OCI-LY7 (cell line): ENCODE results near the gene FAM171A2.

Experiments
- EZH2phosphoT487 ChIP-seq: fragments of 200-600 bp; sonication (generic); IDR thresholded peaks from 2 replicates; pipeline ENCODE4 v1.6.1; 2018; ENCODE audit warnings: low read depth, borderline replicate concordance, mild to moderate bottlenecking, mixed run types, antibody characterized with exemption, low read length, moderate library complexity, mixed read lengths
- TF ChIP-seq, protein P1 (sequence below): fragments of 200-600 bp; sonication (generic); conservative IDR thresholded peaks from 2 replicates; pipeline ENCODE4 v1.5.1; 2014; ENCODE audit warnings: mild to moderate bottlenecking, antibody characterized with exemption, low read length, moderate library complexity, mixed read lengths

DNA sequence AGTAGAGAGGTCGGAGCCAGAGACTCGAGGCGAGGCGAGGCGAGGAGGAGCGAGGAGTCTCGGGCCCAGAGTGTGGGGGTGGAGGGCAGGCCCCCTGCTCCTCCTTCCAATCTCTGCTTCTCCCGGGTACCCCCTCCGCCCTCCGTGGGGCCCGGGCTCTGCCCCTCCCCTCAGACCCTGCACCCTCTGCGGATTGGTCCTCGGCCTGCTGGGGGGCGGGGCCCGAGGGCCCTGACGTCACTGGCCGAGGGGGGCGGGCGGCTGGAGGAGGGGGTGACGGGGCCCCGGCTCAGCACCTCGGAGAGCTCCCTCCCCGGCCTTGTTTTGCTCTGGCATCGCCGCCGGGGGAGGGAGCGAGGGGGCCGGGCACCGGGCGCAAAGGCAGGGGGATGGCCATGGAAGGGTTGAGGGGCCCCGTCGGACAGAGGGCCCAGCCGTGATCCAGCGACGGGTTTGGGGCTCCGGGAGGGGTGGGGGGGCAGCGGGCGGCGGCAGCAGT is 55.3 kb downstream of the FAM171A2 start, which contains the start of gene RUNDC3A:
- TF ChIP-seq, protein P1, sequence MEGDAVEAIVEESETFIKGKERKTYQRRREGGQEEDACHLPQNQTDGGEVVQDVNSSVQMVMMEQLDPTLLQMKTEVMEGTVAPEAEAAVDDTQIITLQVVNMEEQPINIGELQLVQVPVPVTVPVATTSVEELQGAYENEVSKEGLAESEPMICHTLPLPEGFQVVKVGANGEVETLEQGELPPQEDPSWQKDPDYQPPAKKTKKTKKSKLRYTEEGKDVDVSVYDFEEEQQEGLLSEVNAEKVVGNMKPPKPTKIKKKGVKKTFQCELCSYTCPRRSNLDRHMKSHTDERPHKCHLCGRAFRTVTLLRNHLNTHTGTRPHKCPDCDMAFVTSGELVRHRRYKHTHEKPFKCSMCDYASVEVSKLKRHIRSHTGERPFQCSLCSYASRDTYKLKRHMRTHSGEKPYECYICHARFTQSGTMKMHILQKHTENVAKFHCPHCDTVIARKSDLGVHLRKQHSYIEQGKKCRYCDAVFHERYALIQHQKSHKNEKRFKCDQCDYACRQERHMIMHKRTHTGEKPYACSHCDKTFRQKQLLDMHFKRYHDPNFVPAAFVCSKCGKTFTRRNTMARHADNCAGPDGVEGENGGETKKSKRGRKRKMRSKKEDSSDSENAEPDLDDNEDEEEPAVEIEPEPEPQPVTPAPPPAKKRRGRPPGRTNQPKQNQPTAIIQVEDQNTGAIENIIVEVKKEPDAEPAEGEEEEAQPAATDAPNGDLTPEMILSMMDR, result no peak
- TF ChIP-seq EZH2phosphoT487, result no peak
